Measurements from ENCODE around the gene ESRP2. TPM values are rescaled to one million over a fixed set of nuclear protein-coding genes. Genes with fewer than 3 reads are reported as not detected.
A peak's percentile ranks its signal among the peaks of the same experiment; 100 is the strongest.

ESRP2 gene
- total and polyA plus RNA-seq, 5 donors from 2014 or later: 0.10 to 0.99 (median 0.33) TPM; not detected in 1

- Histone ChIP-seq H3K9me3 (ENCODE audit: control insufficient read depth in 2 of 2, low read length in 2 of 2) (no peaks in the 10 kb centered on the region), H3K4me1 (ENCODE audit: control insufficient read depth, insufficient read depth, low read length, poor library complexity, severe bottlenecking) (peaks cover 32% of the 10 kb centered on the region), H3K27me3 (ENCODE audit: control insufficient read depth, insufficient read depth, low read length) (no peaks in the 10 kb centered on the region), H3K27ac (ENCODE audit: insufficient read depth, low read length, poor library complexity, severe bottlenecking) (peak overlapping the region; percentile 29), H3K4me3 (ENCODE audit: low read depth, low read length) (no peak overlapping the region), H3K36me3 (ENCODE audit: control insufficient read depth, insufficient read depth, low read length) (peaks cover under 1% of the 10 kb centered on the region)
- Mint-ChIP-seq H3K27ac (peak overlapping the region in 2 of 3 donors; percentile 37 to 74), H3K36me3 (peaks cover 3% of the 10 kb centered on the region), H3K4me1 (peaks cover 0 to 32% (median 11%) of the 10 kb centered on the region in 4 donors), H3K27me3 (no peaks in the 10 kb centered on the region), H3K4me3 (peak overlapping the region; percentile 52 to 73 (median 64)), H3K9me3 (peaks cover 0 to 2% (median 0%) of the 10 kb centered on the region in 7 donors)
- DNase-seq: no peak
- no peak for ATAC-seq (ENCODE audit: low read depth in 2 of 2)
Observed at GRCh38 chr16:68235108-68235886, 630 bp downstream of the ESRP2 start.

- no peaks in the 10 kb centered on the region for H3K9me3 ChIP-seq (ENCODE audit: control insufficient read depth in 2 of 2, low read length in 2 of 2)
- Mint-ChIP-seq H3K27ac (peak overlapping the region in 2 of 3 donors; percentile 37 to 74), H3K4me3 (peak overlapping the region; percentile 52 to 85 (median 68)), H3K9me3 (peaks cover 0 to 2% (median 0%) of the 10 kb centered on the region in 7 donors), H3K4me1 (peaks cover 0 to 30% (median 12%) of the 10 kb centered on the region in 4 donors), H3K36me3 (peaks cover 5% of the 10 kb centered on the region), H3K27me3 (no peaks in the 10 kb centered on the region)
- no peak for ATAC-seq (ENCODE audit: low read depth in 2 of 2)
- peaks cover 8% of the 10 kb centered on the region for H3K36me3 ChIP-seq (ENCODE audit: control insufficient read depth, insufficient read depth, low read length)
- no peaks in the 10 kb centered on the region for H3K27me3 ChIP-seq (ENCODE audit: control insufficient read depth, insufficient read depth, low read length)
- no peak overlapping the region for H3K4me3 ChIP-seq (ENCODE audit: low read depth, low read length)
- peak overlapping the region; percentile 33 for H3K27ac ChIP-seq (ENCODE audit: insufficient read depth, low read length, poor library complexity, severe bottlenecking)
- DNase-seq: no peak
- peaks cover 25% of the 10 kb centered on the region for H3K4me1 ChIP-seq (ENCODE audit: control insufficient read depth, insufficient read depth, low read length, poor library complexity, severe bottlenecking)
Observed at GRCh38 chr16:68234188-68235107, 1.5 kb downstream of the ESRP2 start.

- peak overlapping the region in 2 of 3 donors; percentile 5 to 21 for H3K27ac Mint-ChIP-seq
- H3K27ac ChIP-seq (ENCODE audit: insufficient read depth, low read length, poor library complexity, severe bottlenecking): peak overlapping the region; percentile 33
Observed at GRCh38 chr16:68233835-68234187, 2.1 kb downstream of the ESRP2 start.

GRCh38 chr16:68233085-68233834, 2.7 kb downstream of the ESRP2 start:
- H3K27me3 Mint-ChIP-seq: no peaks in the 10 kb centered on the region
- peak overlapping the region in 2 of 3 donors; percentile 5 to 21 for H3K27ac Mint-ChIP-seq
- no peak overlapping the region for H3K27ac ChIP-seq (ENCODE audit: insufficient read depth, low read length, poor library complexity, severe bottlenecking)
- peaks cover 25% of the 10 kb centered on the region for H3K4me1 ChIP-seq (ENCODE audit: control insufficient read depth, insufficient read depth, low read length, poor library complexity, severe bottlenecking)
- ATAC-seq (ENCODE audit: low read depth in 2 of 2) (peak; percentile 16 to 21), DNase-seq (no peak)
- H3K9me3 ChIP-seq (ENCODE audit: control insufficient read depth in 2 of 2, low read length in 2 of 2): no peaks in the 10 kb centered on the region
- peaks cover 12% of the 10 kb centered on the region for H3K36me3 ChIP-seq (ENCODE audit: control insufficient read depth, insufficient read depth, low read length)
- H3K4me3 Mint-ChIP-seq: peak overlapping the region in 1 of 4 donors; percentile 24
- H3K4me3 ChIP-seq (ENCODE audit: low read depth, low read length): no peak overlapping the region
- peaks cover 0 to 2% (median 0%) of the 10 kb centered on the region in 7 donors for H3K9me3 Mint-ChIP-seq
- H3K4me1 Mint-ChIP-seq: peaks cover 4 to 30% (median 15%) of the 10 kb centered on the region in 4 donors
- peaks cover 8% of the 10 kb centered on the region for H3K36me3 Mint-ChIP-seq
- H3K27me3 ChIP-seq (ENCODE audit: control insufficient read depth, insufficient read depth, low read length): no peaks in the 10 kb centered on the region

More at GRCh38 chr16:68233835-68234187, 2.1 kb downstream of the ESRP2 start:
- H3K4me3 ChIP-seq (ENCODE audit: low read depth, low read length): no peak overlapping the region
- peak overlapping the region in 1 of 4 donors; percentile 24 for H3K4me3 Mint-ChIP-seq
- H3K4me1 ChIP-seq (ENCODE audit: control insufficient read depth, insufficient read depth, low read length, poor library complexity, severe bottlenecking): peaks cover 25% of the 10 kb centered on the region
- H3K36me3 Mint-ChIP-seq: peaks cover 8% of the 10 kb centered on the region
- no peaks in the 10 kb centered on the region for H3K27me3 ChIP-seq (ENCODE audit: control insufficient read depth, insufficient read depth, low read length)
- H3K27me3 Mint-ChIP-seq: no peaks in the 10 kb centered on the region
- H3K36me3 ChIP-seq (ENCODE audit: control insufficient read depth, insufficient read depth, low read length): peaks cover 12% of the 10 kb centered on the region
- H3K9me3 Mint-ChIP-seq: peaks cover 0 to 2% (median 0%) of the 10 kb centered on the region in 7 donors
- no peak for DNase-seq
- ATAC-seq (ENCODE audit: low read depth in 2 of 2): no peak
- H3K9me3 ChIP-seq (ENCODE audit: control insufficient read depth in 2 of 2, low read length in 2 of 2): no peaks in the 10 kb centered on the region
- H3K4me1 Mint-ChIP-seq: peaks cover 4 to 31% (median 17%) of the 10 kb centered on the region in 4 donors

GRCh38 chr16:68232335-68232734, 3.6 kb downstream of the ESRP2 start:
- Mint-ChIP-seq H3K27ac (peak overlapping the region in 1 of 3 donors; percentile 14), H3K4me1 (peaks cover 9 to 35% (median 18%) of the 10 kb centered on the region in 4 donors), H3K9me3 (no peaks in the 10 kb centered on the region), H3K27me3 (no peaks in the 10 kb centered on the region), H3K36me3 (peaks cover 8% of the 10 kb centered on the region), H3K4me3 (no peak overlapping the region)
- Histone ChIP-seq H3K4me1 (ENCODE audit: control insufficient read depth, insufficient read depth, low read length, poor library complexity, severe bottlenecking) (peaks cover 27% of the 10 kb centered on the region), H3K4me3 (ENCODE audit: low read depth, low read length) (no peak overlapping the region), H3K9me3 (ENCODE audit: control insufficient read depth in 2 of 2, low read length in 2 of 2) (no peaks in the 10 kb centered on the region), H3K27ac (ENCODE audit: insufficient read depth, low read length, poor library complexity, severe bottlenecking) (no peak overlapping the region), H3K27me3 (ENCODE audit: control insufficient read depth, insufficient read depth, low read length) (no peaks in the 10 kb centered on the region), H3K36me3 (ENCODE audit: control insufficient read depth, insufficient read depth, low read length) (peaks cover 22% of the 10 kb centered on the region)
- ATAC-seq (ENCODE audit: low read depth in 2 of 2) (no peak), DNase-seq (no peak)

- Mint-ChIP-seq H3K4me3 (peak overlapping the region in 1 of 4 donors; percentile 63), H3K36me3 (peaks cover 8% of the 10 kb centered on the region), H3K9me3 (no peaks in the 10 kb centered on the region), H3K27me3 (no peaks in the 10 kb centered on the region), H3K27ac (no peak overlapping the region), H3K4me1 (peaks cover 9 to 36% (median 23%) of the 10 kb centered on the region in 4 donors)
- Histone ChIP-seq H3K4me1 (ENCODE audit: control insufficient read depth, insufficient read depth, low read length, poor library complexity, severe bottlenecking) (peaks cover 28% of the 10 kb centered on the region), H3K9me3 (ENCODE audit: control insufficient read depth in 2 of 2, low read length in 2 of 2) (no peaks in the 10 kb centered on the region), H3K27ac (ENCODE audit: insufficient read depth, low read length, poor library complexity, severe bottlenecking) (no peak overlapping the region), H3K4me3 (ENCODE audit: low read depth, low read length) (no peak overlapping the region), H3K36me3 (ENCODE audit: control insufficient read depth, insufficient read depth, low read length) (peaks cover 25% of the 10 kb centered on the region), H3K27me3 (ENCODE audit: control insufficient read depth, insufficient read depth, low read length) (no peaks in the 10 kb centered on the region)
- no peak for ATAC-seq (ENCODE audit: low read depth in 2 of 2)
- DNase-seq: no peak
Observed at GRCh38 chr16:68231384-68232136, 4.4 kb downstream of the ESRP2 start.

Measured in CD4-positive, CD25-positive, alpha-beta regulatory T cell (primary cell).